NK-92 (cell line): ENCODE results near the gene SEC14L5.
"Not testable (repeated sequence)": the region's sequence is repeated elsewhere in the genome, so short reads cannot be mapped to it uniquely, and the experiment has no call there.

Experiments used
- DNase-seq: peaks from one replicate; lab custom pipeline; 2025; ENCODE audit not compliant: unreplicated experiment; lab: John Stamatoyannopoulos, UW

SEC14L5 gene

GRCh38 chr16:5033256-5034166, 75.4 kb downstream of the SEC14L5 start, which contains the start of gene NAGPA:
Gene NAGPA, minus strand, starts transcription at chr16:5033935. Its CDS starts 21 bp downstream, at chr16:5033914.
- DNase-seq = no peak

- DNase-seq = no peak
These were observed 76.0 kb downstream of the SEC14L5 start for GRCh38 chr16:5034167-5034523.

- no peak for DNase-seq
These were observed 77.7 kb downstream of the SEC14L5 start for GRCh38 chr16:5035909-5036227.

GRCh38 chr16:5036228-5037156, 78.4 kb downstream of the SEC14L5 start:
- no peak for DNase-seq

- no peak for DNase-seq
These were observed 82.3 kb downstream of the SEC14L5 start for GRCh38 chr16:5040451-5040850.

- no peak for DNase-seq
These were observed 83.5 kb downstream of the SEC14L5 start for GRCh38 chr16:5041600-5042133.

- DNase-seq = no peak
These were observed 84.5 kb downstream of the SEC14L5 start for GRCh38 chr16:5042574-5043171.

- DNase-seq = no peak
These were observed 85.9 kb downstream of the SEC14L5 start for GRCh38 chr16:5044011-5044540.

GRCh38 chr16:5044581-5044980, 86.5 kb downstream of the SEC14L5 start:
- DNase-seq = not testable (repeated sequence)

- DNase-seq = no peak
These were observed 87.5 kb downstream of the SEC14L5 start for GRCh38 chr16:5045499-5046115.

GRCh38 chr16:5046914-5047313, 88.8 kb downstream of the SEC14L5 start:
- DNase-seq = no peak

GRCh38 chr16:5054876-5055865, 97.0 kb downstream of the SEC14L5 start:
- DNase-seq = no peak

- DNase-seq = no peak
These were observed 98.2 kb downstream of the SEC14L5 start for GRCh38 chr16:5056352-5056751.

GRCh38 chr16:5058476-5058875, 100.3 kb downstream of the SEC14L5 start:
- no peak for DNase-seq

- DNase-seq = no peak
These were observed 101.4 kb downstream of the SEC14L5 start for GRCh38 chr16:5059386-5060072.

GRCh38 chr16:5060073-5060641, 102.0 kb downstream of the SEC14L5 start:
- DNase-seq = no peak

GRCh38 chr16:5062051-5062450, 103.9 kb downstream of the SEC14L5 start:
- no peak for DNase-seq
